B cell (primary cell): ENCODE results near the gene AGAP1. TPM values are rescaled to one million over a fixed set of nuclear protein-coding genes. Genes with fewer than 3 reads are reported as not detected.

Source experiments
- ATAC-seq: fragments of 200-7000 bp; cut with Tn5 transposase; one replicate; pipeline ENCODE4 v1.10.0; 2021; ENCODE audit warnings: low read depth, mild to moderate bottlenecking, moderate number of reproducible peaks, moderate library complexity
- CTCF ChIA-PET: fragments of 350-600 bp; sonication (Branson Sonifier 250); formaldehyde crosslinking; loops from one replicate; lab custom pipeline; 2021; ENCODE audit warnings: antibody characterized with exemption, inconsistent platforms; lab: Charles Lee
- POLR2A ChIA-PET: fragments of 350-600 bp; sonication (Branson Sonifier 250); formaldehyde crosslinking; loops from one replicate; lab custom pipeline; 2021; ENCODE audit warnings: antibody characterized with exemption; lab: Charles Lee
- DNase-seq: peaks from one replicate; pipeline ENCODE4 v3.0.0; 2013
- H2AFZ ChIP-seq: 2 replicates; pipeline ENCODE4 v1.6.1; 2012; ENCODE audit warnings: mild to moderate bottlenecking, low read depth, low read length; ENCODE audit not compliant: insufficient read depth, poor library complexity, severe bottlenecking
- H3K27ac ChIP-seq, 2 donors: 1 replicate in 1 of 2; 2 replicates in 1 of 2; pipeline ENCODE4 v1.5.1; 2012 to 2013; ENCODE audit warnings: low read length in 2 of 2, mild to moderate bottlenecking in 2 of 2, moderate library complexity in 1 of 2
- H3K27me3 ChIP-seq, 4 experiments: fragments of 200-600 bp in 1 of 4; sonication (generic) in 1 of 4; replicated peaks in 1 of 4; 1 replicate in 2 of 4; 2 replicates in 2 of 4; pipeline versions ENCODE4 v1.6.1 to v1.7.0; 2013 to 2016; ENCODE audit warnings: low read length in 3 of 4, mild to moderate bottlenecking in 2 of 4, mixed read lengths in 1 of 4, moderate library complexity in 1 of 4; ENCODE audit not compliant: insufficient read depth in 4 of 4, control insufficient read depth in 3 of 4; ENCODE audit errors: control extremely low read depth in 1 of 4
- H3K36me3 ChIP-seq, 2 experiments: replicated peaks in 1 of 2; 1 replicate in 1 of 2; 2 replicates in 1 of 2; pipeline versions ENCODE4 v1.6.1 to v1.7.1; 2013; ENCODE audit warnings: low read length in 1 of 2; ENCODE audit not compliant: insufficient read depth in 2 of 2, control insufficient read depth in 1 of 2; ENCODE audit errors: control extremely low read depth in 1 of 2, extremely low read depth in 1 of 2
- H3K4me1 ChIP-seq, 2 donors: fragments of 200-600 bp in 1 of 2; sonication (generic) in 1 of 2; 1 replicate in 1 of 2; 2 replicates in 1 of 2; pipeline versions ENCODE4 v1.5.1 to v1.6.1; 2013 to 2017; ENCODE audit warnings: low read length in 2 of 2; ENCODE audit not compliant: control insufficient read depth in 2 of 2, insufficient read depth in 2 of 2
- H3K4me2 ChIP-seq: replicated peaks from 2 replicates; pipeline ENCODE3; 2012; ENCODE audit warnings: mild to moderate bottlenecking, low read depth, low read length; ENCODE audit not compliant: poor library complexity, severe bottlenecking
- H3K4me3 ChIP-seq, 5 experiments: fragments of 200-600 bp in 1 of 5; sonication (generic) in 1 of 5; 1 replicate in 3 of 5; 2 replicates in 2 of 5; pipeline versions ENCODE4 v1.5.1 to v1.7.0; 2011 to 2016; ENCODE audit warnings: low read length in 4 of 5, mild to moderate bottlenecking in 4 of 5, low read depth in 2 of 5, control low read depth in 1 of 5, moderate library complexity in 1 of 5; ENCODE audit not compliant: insufficient read depth in 1 of 5; ENCODE audit errors: control extremely low read depth in 1 of 5, extremely low read depth in 1 of 5
- H3K79me2 ChIP-seq: fragments of 200-600 bp; sonication (generic); one replicate; pipeline ENCODE4 v1.6.0; 2016; ENCODE audit warnings: low read length; ENCODE audit not compliant: control insufficient read depth, insufficient read depth
- H3K9ac ChIP-seq: fragments of 200-600 bp; sonication (generic); 2 replicates; pipeline ENCODE4 v1.6.1; 2017; ENCODE audit warnings: mild to moderate bottlenecking, low read length, moderate library complexity
- H3K9me3 ChIP-seq, 3 donors: one replicate each; pipeline versions ENCODE4 v1.6.1 to v1.7.1; 2013; ENCODE audit warnings: low read length in 2 of 3; ENCODE audit not compliant: control insufficient read depth in 2 of 3, insufficient read depth in 1 of 3; ENCODE audit errors: control extremely low read depth in 1 of 3
- H4K20me1 ChIP-seq: 2 replicates; pipeline ENCODE4 v1.6.0; 2012; ENCODE audit warnings: mild to moderate bottlenecking, low read length; ENCODE audit not compliant: insufficient read depth, control insufficient read depth, poor library complexity, severe bottlenecking
- H3K27ac Mint-ChIP-seq: one replicate; pipeline ENCODE4 v1.8.0; 2021; ENCODE audit warnings: mixed read lengths
- H3K27me3 Mint-ChIP-seq: one replicate; pipeline ENCODE4 v1.8.0; 2021; ENCODE audit warnings: mixed read lengths
- H3K4me1 Mint-ChIP-seq: one replicate; pipeline ENCODE4 v1.8.0; 2021; ENCODE audit warnings: mixed read lengths
- H3K4me3 Mint-ChIP-seq: one replicate; pipeline ENCODE4 v1.8.0; 2021; ENCODE audit warnings: mixed read lengths
- H3K9me3 Mint-ChIP-seq: one replicate; pipeline ENCODE4 v1.8.0; 2022; ENCODE audit warnings: mixed read lengths; ENCODE audit not compliant: insufficient read depth
- CTCF ChIP-seq: fragments of 200-600 bp; IDR thresholded peaks from one replicate; pipeline ENCODE4 v1.8.0; 2022; ENCODE audit warnings: antibody characterized with exemption, mild to moderate bottlenecking
- EZH2 ChIP-seq: IDR thresholded peaks from 2 replicates; pipeline ENCODE4 v1.6.1; 2012; ENCODE audit warnings: borderline replicate concordance, low read depth, mild to moderate bottlenecking, moderate library complexity, low read length; ENCODE audit not compliant: insufficient read depth, poor library complexity, severe bottlenecking
- WGBS: methylation state at CpG from one replicate; pipeline ENCODE4 v1.1.5; 2013; ENCODE audit warnings: missing lambda C conversion rate; ENCODE audit not compliant: insufficient coverage; 5-methylcytosine and 5-hydroxymethylcytosine counted together
- intact Hi-C: fragments of 100-400 bp; cut with micrococcal nuclease; formaldehyde crosslinking; loops from one replicate; pipeline ENCODE4 v1.10.0; 2022
- polyA plus RNA-seq: library from polyadenylated mRNA; depleted of rRNA; stranded (reverse); fragments of >200 nt; gene quantifications from 2 replicates; pipeline ENCODE4 v1.2.3, GENCODE V29; 2012
- total RNA-seq, 2 donors: library from RNA; stranded (reverse); fragments of 120-200 nt in 1 of 2; gene quantifications; 1 replicate in 1 of 2; 2 replicates in 1 of 2; pipeline versions ENCODE4 v1.2.3 to v1.2.4, GENCODE V29; 2013 to 2022

Gene AGAP1
- total and polyA plus RNA-seq, 2 donors (not counting 1 experiment from before 2014, with no cell fraction given), result 0.01 TPM; not detected in 1

- no peak for ATAC-seq
- H3K79me2 ChIP-seq, result no peaks in the 10 kb centered on the region
- 98% methylated on average over 19 of the region's 26 CpGs for WGBS
Measured at GRCh38 chr2:235508371-235509160, 14.7 kb downstream of the AGAP1 start.

More at GRCh38 chr2:235508371-235509160, 14.7 kb downstream of the AGAP1 start:
- no peak for DNase-seq
- Mint-ChIP-seq H3K27me3 (peaks cover 17% of the 10 kb centered on the region), H3K9me3 (peaks cover 7% of the 10 kb centered on the region), H3K27ac (no peak overlapping the region), H3K4me3 (no peak overlapping the region), H3K4me1 (no peaks in the 10 kb centered on the region)
- TF ChIP-seq EZH2 (no peak), CTCF (no peak)
- no peak overlapping the region for H3K27ac ChIP-seq
- no peak overlapping the region for H2AFZ ChIP-seq
- H3K4me2 ChIP-seq, result no peak overlapping the region
- no peak overlapping the region for H3K9ac ChIP-seq
- ChIA-PET POLR2A (no interaction called here), CTCF (interaction anchor here (0.6 to 0.7 kb wide), 2 partner anchors 222 to 1845 kb away, joined by 3 read pairs; no protein-coding TSS in a partner anchor)
- no peak overlapping the region for H3K4me3 ChIP-seq
- H3K36me3 ChIP-seq, result no peaks in the 10 kb centered on the region
- H3K9me3 ChIP-seq, result peaks cover 0 to 19% (median 0%) of the 10 kb centered on the region in 3 donors
- no peaks in the 10 kb centered on the region for H4K20me1 ChIP-seq
- intact Hi-C loops, result no loop called here
- no peaks in the 10 kb centered on the region for H3K4me1 ChIP-seq
- peaks cover 0 to 1% (median 0%) of the 10 kb centered on the region in 4 experiments for H3K27me3 ChIP-seq
